Measurements from ENCODE around the gene ZCCHC24.

ZCCHC24 gene

GRCh38 chr10:79446758-79447084 is 1.3 kb upstream of the ZCCHC24 start:
- Histone ChIP-seq H3K27ac (ENCODE audit: low read depth, low read length) (no peak overlapping the region), H3K14ac (ENCODE audit: low read length) (no peak overlapping the region), H3K18ac (ENCODE audit: low read length) (no peak overlapping the region), H4K12ac (ENCODE audit: low read depth, low read length) (no peak overlapping the region), H3K9ac (ENCODE audit: low read length) (no peak overlapping the region), H3K4me3 (ENCODE audit: low read depth, low read length) (peak overlapping the region; percentile 39), H2BK5ac (ENCODE audit: low read depth, low read length, poor library complexity) (no peak overlapping the region), H3K4me2 (ENCODE audit: low read length) (peak overlapping the region; percentile 89), H3K79me2 (ENCODE audit: control insufficient read depth, insufficient read depth, low read length, poor library complexity) (no peaks in the 10 kb centered on the region), H3K4me1 (ENCODE audit: control insufficient read depth in 1 of 2, insufficient read depth in 2 of 2, low read length in 2 of 2) (peaks cover 5 to 18% of the 10 kb centered on the region in 2 experiments), H2AFZ (ENCODE audit: insufficient read depth, low read length, poor library complexity) (no peak overlapping the region), H3K23ac (ENCODE audit: low read length) (no peak overlapping the region), H4K91ac (ENCODE audit: low read depth, low read length) (no peak overlapping the region), H3K36me3 (ENCODE audit: control insufficient read depth in 1 of 2, insufficient read depth in 2 of 2, low read length in 2 of 2) (no peaks in the 10 kb centered on the region), H2BK120ac (ENCODE audit: insufficient read depth, low read length, poor library complexity) (no peak overlapping the region), H3K9me3 (ENCODE audit: insufficient read depth, low read depth, low read length) (peaks cover 5% of the 10 kb centered on the region), H3K27me3 (ENCODE audit: insufficient read depth, low read length) (peaks cover 17% of the 10 kb centered on the region), H3K79me1 (ENCODE audit: low read length) (no peaks in the 10 kb centered on the region), H2BK12ac (ENCODE audit: low read length) (no peak overlapping the region), H3K4ac (ENCODE audit: low read depth, low read length) (no peak overlapping the region), H2AK5ac (ENCODE audit: low read length) (no peak overlapping the region), H4K8ac (ENCODE audit: low read depth, low read length) (no peak overlapping the region)
- DNase-seq, result peak in 1 of 2 donors; percentile 31
- no CpG with 5 or more reads among the region's 16 CpGs for WGBS (ENCODE audit: extremely low coverage, insufficient coverage, insufficient read length)

- H3K27ac ChIP-seq (ENCODE audit: low read depth, low read length), result no peak overlapping the region
- no peaks in the 10 kb centered on the region for H3K79me1 ChIP-seq (ENCODE audit: low read length)
- no peak overlapping the region for H3K23ac ChIP-seq (ENCODE audit: low read length)
- H3K18ac ChIP-seq (ENCODE audit: low read length), result no peak overlapping the region
- no peak overlapping the region for H4K8ac ChIP-seq (ENCODE audit: low read depth, low read length)
- no peak overlapping the region for H2BK12ac ChIP-seq (ENCODE audit: low read length)
- peaks cover 5 to 18% of the 10 kb centered on the region in 2 experiments for H3K4me1 ChIP-seq (ENCODE audit: control insufficient read depth in 1 of 2, insufficient read depth in 2 of 2, low read length in 2 of 2)
- peak; percentile 11 to 17 for DNase-seq
- WGBS (ENCODE audit: extremely low coverage, insufficient coverage, insufficient read length), result no CpG with 5 or more reads among the region's 43 CpGs
- no peak overlapping the region for H3K4ac ChIP-seq (ENCODE audit: low read depth, low read length)
- no peak overlapping the region for H3K9ac ChIP-seq (ENCODE audit: low read length)
- no peak overlapping the region for H4K12ac ChIP-seq (ENCODE audit: low read depth, low read length)
- no peak overlapping the region for H3K14ac ChIP-seq (ENCODE audit: low read length)
- H2AFZ ChIP-seq (ENCODE audit: insufficient read depth, low read length, poor library complexity), result no peak overlapping the region
- H3K4me2 ChIP-seq (ENCODE audit: low read length), result peak overlapping the region; percentile 89
- no peaks in the 10 kb centered on the region for H3K79me2 ChIP-seq (ENCODE audit: control insufficient read depth, insufficient read depth, low read length, poor library complexity)
- H3K27me3 ChIP-seq (ENCODE audit: insufficient read depth, low read length), result peaks cover 17% of the 10 kb centered on the region
- no peak overlapping the region for H4K91ac ChIP-seq (ENCODE audit: low read depth, low read length)
- H2BK120ac ChIP-seq (ENCODE audit: insufficient read depth, low read length, poor library complexity), result no peak overlapping the region
- H2AK5ac ChIP-seq (ENCODE audit: low read length), result no peak overlapping the region
- H2BK5ac ChIP-seq (ENCODE audit: low read depth, low read length, poor library complexity), result no peak overlapping the region
- no peaks in the 10 kb centered on the region for H3K36me3 ChIP-seq (ENCODE audit: control insufficient read depth in 1 of 2, insufficient read depth in 2 of 2, low read length in 2 of 2)
- peaks cover 5% of the 10 kb centered on the region for H3K9me3 ChIP-seq (ENCODE audit: insufficient read depth, low read depth, low read length)
- H3K4me3 ChIP-seq (ENCODE audit: low read depth, low read length), result peak overlapping the region; percentile 55
These were observed 743 bp upstream of the ZCCHC24 start for GRCh38 chr10:79445977-79446757.

GRCh38 chr10:79444199-79445119 is 965 bp downstream of the ZCCHC24 start:
- H3K23ac ChIP-seq (ENCODE audit: low read length), result no peak overlapping the region
- peaks cover 17% of the 10 kb centered on the region for H3K27me3 ChIP-seq (ENCODE audit: insufficient read depth, low read length)
- no peaks in the 10 kb centered on the region for H3K36me3 ChIP-seq (ENCODE audit: control insufficient read depth in 1 of 2, insufficient read depth in 2 of 2, low read length in 2 of 2)
- no peaks in the 10 kb centered on the region for H3K79me1 ChIP-seq (ENCODE audit: low read length)
- no peak overlapping the region for H4K8ac ChIP-seq (ENCODE audit: low read depth, low read length)
- no peak overlapping the region for H2BK120ac ChIP-seq (ENCODE audit: insufficient read depth, low read length, poor library complexity)
- peak overlapping the region; percentile 1 for H3K9ac ChIP-seq (ENCODE audit: low read length)
- WGBS (ENCODE audit: extremely low coverage, insufficient coverage, insufficient read length), result no CpG with 5 or more reads among the region's 44 CpGs
- H4K91ac ChIP-seq (ENCODE audit: low read depth, low read length), result no peak overlapping the region
- H3K4ac ChIP-seq (ENCODE audit: low read depth, low read length), result no peak overlapping the region
- H3K4me2 ChIP-seq (ENCODE audit: low read length), result peak overlapping the region; percentile 89
- DNase-seq, result peak; percentile 12 to 22
- H3K9me3 ChIP-seq (ENCODE audit: insufficient read depth, low read depth, low read length), result peaks cover 5% of the 10 kb centered on the region
- no peak overlapping the region for H3K27ac ChIP-seq (ENCODE audit: low read depth, low read length)
- peak overlapping the region; percentile 10 for H3K18ac ChIP-seq (ENCODE audit: low read length)
- no peak overlapping the region for H3K14ac ChIP-seq (ENCODE audit: low read length)
- H2BK12ac ChIP-seq (ENCODE audit: low read length), result no peak overlapping the region
- H3K4me3 ChIP-seq (ENCODE audit: low read depth, low read length), result peak overlapping the region; percentile 74
- no peak overlapping the region for H2AK5ac ChIP-seq (ENCODE audit: low read length)
- H3K79me2 ChIP-seq (ENCODE audit: control insufficient read depth, insufficient read depth, low read length, poor library complexity), result no peaks in the 10 kb centered on the region
- peaks cover 5 to 18% of the 10 kb centered on the region in 2 experiments for H3K4me1 ChIP-seq (ENCODE audit: control insufficient read depth in 1 of 2, insufficient read depth in 2 of 2, low read length in 2 of 2)
- H4K12ac ChIP-seq (ENCODE audit: low read depth, low read length), result no peak overlapping the region
- H2BK5ac ChIP-seq (ENCODE audit: low read depth, low read length, poor library complexity), result no peak overlapping the region
- no peak overlapping the region for H2AFZ ChIP-seq (ENCODE audit: insufficient read depth, low read length, poor library complexity)

GRCh38 chr10:79443338-79444198 is 1.9 kb downstream of the ZCCHC24 start:
- Histone ChIP-seq H4K91ac (ENCODE audit: low read depth, low read length) (no peak overlapping the region), H4K12ac (ENCODE audit: low read depth, low read length) (no peak overlapping the region), H2BK120ac (ENCODE audit: insufficient read depth, low read length, poor library complexity) (no peak overlapping the region), H3K14ac (ENCODE audit: low read length) (no peak overlapping the region), H3K4me1 (ENCODE audit: control insufficient read depth in 1 of 2, insufficient read depth in 2 of 2, low read length in 2 of 2) (peaks cover 5 to 18% of the 10 kb centered on the region in 2 experiments), H3K27ac (ENCODE audit: low read depth, low read length) (no peak overlapping the region), H2BK12ac (ENCODE audit: low read length) (no peak overlapping the region), H3K4me2 (ENCODE audit: low read length) (no peak overlapping the region), H3K9ac (ENCODE audit: low read length) (no peak overlapping the region), H3K4ac (ENCODE audit: low read depth, low read length) (no peak overlapping the region), H3K9me3 (ENCODE audit: insufficient read depth, low read depth, low read length) (peaks cover 5% of the 10 kb centered on the region), H3K4me3 (ENCODE audit: low read depth, low read length) (no peak overlapping the region), H3K23ac (ENCODE audit: low read length) (no peak overlapping the region), H3K36me3 (ENCODE audit: control insufficient read depth in 1 of 2, insufficient read depth in 2 of 2, low read length in 2 of 2) (no peaks in the 10 kb centered on the region), H2AFZ (ENCODE audit: insufficient read depth, low read length, poor library complexity) (no peak overlapping the region), H2AK5ac (ENCODE audit: low read length) (no peak overlapping the region), H3K18ac (ENCODE audit: low read length) (no peak overlapping the region), H3K79me2 (ENCODE audit: control insufficient read depth, insufficient read depth, low read length, poor library complexity) (no peaks in the 10 kb centered on the region), H3K79me1 (ENCODE audit: low read length) (no peaks in the 10 kb centered on the region), H3K27me3 (ENCODE audit: insufficient read depth, low read length) (peaks cover 17% of the 10 kb centered on the region), H2BK5ac (ENCODE audit: low read depth, low read length, poor library complexity) (no peak overlapping the region), H4K8ac (ENCODE audit: low read depth, low read length) (no peak overlapping the region)
- DNase-seq, result no peak
- WGBS (ENCODE audit: extremely low coverage, insufficient coverage, insufficient read length), result no CpG with 5 or more reads among the region's 11 CpGs

Data from trophoblast cell (in vitro differentiated cells and primary cell).